Suprapubic skin (tissue), 3 donors: ENCODE data around the gene RIN1.

Experiments
- POLR2A ChIP-seq, 2 donors: fragments of 450-650 bp; IDR thresholded peaks; one replicate each; pipeline ENCODE4 v1.6.1; 2017; ENCODE audit warnings: antibody characterized with exemption in 2 of 2, mild to moderate bottlenecking in 2 of 2, moderate library complexity in 2 of 2
- TF ChIP-seq, protein P1 (sequence below), 2 donors: fragments of 200-600 bp in 1 of 2; fragments of 450-650 bp in 1 of 2; sonication (generic) in 1 of 2; IDR thresholded peaks; one replicate each; pipeline ENCODE4 v1.5.1; 2016 to 2019; ENCODE audit warnings: antibody characterized with exemption in 2 of 2, mild to moderate bottlenecking in 1 of 2, moderate library complexity in 1 of 2

DNA sequence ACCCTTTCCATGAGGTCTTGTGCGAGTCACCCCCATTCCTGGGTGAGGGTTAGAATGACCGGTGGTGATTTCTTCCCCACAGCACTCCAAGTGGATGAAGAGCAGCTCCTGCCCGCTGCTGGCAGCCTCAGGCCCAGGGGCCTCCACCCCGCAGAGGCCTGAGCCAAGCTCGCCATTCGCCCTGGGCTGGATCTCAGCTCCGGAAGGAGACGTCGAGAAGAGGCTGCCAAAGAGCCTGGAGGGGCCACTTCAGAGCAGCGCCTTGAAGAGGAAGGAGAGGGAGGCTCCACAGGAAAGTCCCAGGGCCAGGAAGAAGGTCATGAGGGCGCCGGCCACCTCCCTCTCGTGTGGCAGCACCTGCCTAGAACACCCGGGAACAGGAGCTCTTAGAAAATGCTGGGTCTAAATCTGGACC lies 27.0 kb upstream of the RIN1 start:
- TF ChIP-seq, protein P1, sequence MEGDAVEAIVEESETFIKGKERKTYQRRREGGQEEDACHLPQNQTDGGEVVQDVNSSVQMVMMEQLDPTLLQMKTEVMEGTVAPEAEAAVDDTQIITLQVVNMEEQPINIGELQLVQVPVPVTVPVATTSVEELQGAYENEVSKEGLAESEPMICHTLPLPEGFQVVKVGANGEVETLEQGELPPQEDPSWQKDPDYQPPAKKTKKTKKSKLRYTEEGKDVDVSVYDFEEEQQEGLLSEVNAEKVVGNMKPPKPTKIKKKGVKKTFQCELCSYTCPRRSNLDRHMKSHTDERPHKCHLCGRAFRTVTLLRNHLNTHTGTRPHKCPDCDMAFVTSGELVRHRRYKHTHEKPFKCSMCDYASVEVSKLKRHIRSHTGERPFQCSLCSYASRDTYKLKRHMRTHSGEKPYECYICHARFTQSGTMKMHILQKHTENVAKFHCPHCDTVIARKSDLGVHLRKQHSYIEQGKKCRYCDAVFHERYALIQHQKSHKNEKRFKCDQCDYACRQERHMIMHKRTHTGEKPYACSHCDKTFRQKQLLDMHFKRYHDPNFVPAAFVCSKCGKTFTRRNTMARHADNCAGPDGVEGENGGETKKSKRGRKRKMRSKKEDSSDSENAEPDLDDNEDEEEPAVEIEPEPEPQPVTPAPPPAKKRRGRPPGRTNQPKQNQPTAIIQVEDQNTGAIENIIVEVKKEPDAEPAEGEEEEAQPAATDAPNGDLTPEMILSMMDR (IDR thresholded peaks at IDR 0.05): no peak
- TF ChIP-seq POLR2A (IDR thresholded peaks at IDR 0.05): no peak
